ENCODE results near the gene CREB3L2. TPM values are rescaled to one million over a fixed set of nuclear protein-coding genes. Genes with fewer than 3 reads are reported as not detected.
"Not testable (repeated sequence)": the region's sequence is repeated elsewhere in the genome, so short reads cannot be mapped to it uniquely, and the experiment has no call there.

CREB3L2 gene, protein sequence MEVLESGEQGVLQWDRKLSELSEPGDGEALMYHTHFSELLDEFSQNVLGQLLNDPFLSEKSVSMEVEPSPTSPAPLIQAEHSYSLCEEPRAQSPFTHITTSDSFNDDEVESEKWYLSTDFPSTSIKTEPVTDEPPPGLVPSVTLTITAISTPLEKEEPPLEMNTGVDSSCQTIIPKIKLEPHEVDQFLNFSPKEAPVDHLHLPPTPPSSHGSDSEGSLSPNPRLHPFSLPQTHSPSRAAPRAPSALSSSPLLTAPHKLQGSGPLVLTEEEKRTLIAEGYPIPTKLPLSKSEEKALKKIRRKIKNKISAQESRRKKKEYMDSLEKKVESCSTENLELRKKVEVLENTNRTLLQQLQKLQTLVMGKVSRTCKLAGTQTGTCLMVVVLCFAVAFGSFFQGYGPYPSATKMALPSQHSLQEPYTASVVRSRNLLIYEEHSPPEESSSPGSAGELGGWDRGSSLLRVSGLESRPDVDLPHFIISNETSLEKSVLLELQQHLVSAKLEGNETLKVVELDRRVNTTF
- total RNA-seq (10 to 100 TPM; 37.0 to 75.1 (median 39.8) TPM), polyA plus RNA-seq (10.7 TPM)
- long read RNA-seq, donor 1, partial matches to known transcripts: 4 of 21 reads
- long read RNA-seq, donor 1, other reads (novel, unspliced or antisense): 15 of 21 reads
- long read RNA-seq, donor 2, partial matches to known transcripts: 0 of 5 reads
- long read RNA-seq, donor 2, other reads (novel, unspliced or antisense): 2 of 5 reads
- long read RNA-seq, donor 3, transcript CREB3L2-203 (4 exons, 1,105 nt): major isoform, 5 of 106 reads
- long read RNA-seq, donor 3, partial matches to known transcripts: 0 of 106 reads
- long read RNA-seq, donor 3, other reads (novel, unspliced or antisense): 99 of 106 reads
- long read RNA-seq, donor 4, partial matches to known transcripts: 0 of 6 reads
- long read RNA-seq, donor 4, other reads (novel, unspliced or antisense): 4 of 6 reads

DNA sequence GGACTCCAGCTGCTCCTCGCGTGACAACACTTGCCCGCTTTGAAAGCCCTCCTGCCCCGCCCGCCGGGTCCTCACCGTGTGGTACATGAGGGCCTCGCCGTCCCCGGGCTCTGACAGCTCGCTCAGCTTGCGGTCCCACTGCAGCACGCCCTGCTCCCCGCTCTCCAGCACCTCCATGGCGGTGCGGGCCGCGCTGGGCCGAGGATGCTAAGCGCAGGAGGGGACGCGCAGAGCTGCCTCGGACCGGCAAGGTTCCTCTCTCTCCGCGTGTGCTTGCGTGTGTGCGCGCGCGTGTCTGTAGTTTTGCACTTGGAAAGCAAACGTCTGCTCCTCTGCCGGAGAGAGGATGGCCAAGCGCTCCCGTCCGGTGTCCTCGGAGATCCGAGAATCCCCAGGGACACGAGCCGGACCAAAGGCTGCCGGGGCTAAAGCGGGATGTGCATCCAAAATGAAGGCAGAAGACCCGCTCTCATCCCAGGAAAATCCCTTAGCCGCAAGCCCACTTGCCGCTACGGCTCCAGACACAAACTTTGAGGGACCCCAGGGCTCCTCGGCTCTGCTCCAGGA, at the start of gene CREB3L2:
CREB3L2 (minus strand) TSS at position 558 of the 567 bp plus-strand sequence; CDS start at position 177, 381 bp downstream.
- DNase-seq: peak in 2 of 3 donors; percentile 85 to 86
- intact Hi-C loops (cut with DNase I): loop anchor here in 1 of 4 donors (10.0 kb wide), 1 partner anchor 347 kb away; no protein-coding TSS in a partner anchor
- H3K9me3 ChIP-seq (ENCODE audit: control insufficient read depth, low read length): no peaks in the 10 kb centered on the region
- peak within 1 kb of the TSS; percentile 90 for H3K27ac ChIP-seq (ENCODE audit: low read length)
- H3K4me1 ChIP-seq (ENCODE audit: control insufficient read depth, insufficient read depth, low read length): peaks cover 8% of the 10 kb centered on the region
- H3K4me3 ChIP-seq (ENCODE audit: low read length): peak within 1 kb of the TSS; percentile 64
- ATAC-seq: peak; percentile 66 to 73
- H3K27me3 ChIP-seq (ENCODE audit: control insufficient read depth, insufficient read depth): no peaks in the 10 kb centered on the region
- WGBS: under 1% methylated on average over 47 of the region's 47 CpGs

- Histone ChIP-seq H3K4me3 (ENCODE audit: low read length) (no peak overlapping the region), H3K27me3 (ENCODE audit: control insufficient read depth, insufficient read depth) (no peaks in the 10 kb centered on the region), H3K9me3 (ENCODE audit: control insufficient read depth, low read length) (no peaks in the 10 kb centered on the region), H3K4me1 (ENCODE audit: control insufficient read depth, insufficient read depth, low read length) (no peaks in the 10 kb centered on the region), H3K27ac (ENCODE audit: low read length) (no peak overlapping the region)
- WGBS: 99% methylated on average over 1 of the region's 1 CpG
- DNase-seq (no peak), ATAC-seq (no peak)
- intact Hi-C loops (cut with DNase I): no loop called here
These were observed 47.7 kb upstream of the CREB3L2 start for GRCh38 chr7:138049505-138050116.

- 85% methylated on average over 3 of the region's 3 CpGs for WGBS
- Histone ChIP-seq H3K9me3 (ENCODE audit: control insufficient read depth, low read length) (no peaks in the 10 kb centered on the region), H3K27me3 (ENCODE audit: control insufficient read depth, insufficient read depth) (no peaks in the 10 kb centered on the region), H3K27ac (ENCODE audit: low read length) (no peak overlapping the region), H3K4me1 (ENCODE audit: control insufficient read depth, insufficient read depth, low read length) (no peaks in the 10 kb centered on the region), H3K4me3 (ENCODE audit: low read length) (no peak overlapping the region)
- DNase-seq (no peak), ATAC-seq (no peak)
- intact Hi-C loops (cut with DNase I): no loop called here
These were observed 46.0 kb upstream of the CREB3L2 start for GRCh38 chr7:138047907-138048306.

DNA sequence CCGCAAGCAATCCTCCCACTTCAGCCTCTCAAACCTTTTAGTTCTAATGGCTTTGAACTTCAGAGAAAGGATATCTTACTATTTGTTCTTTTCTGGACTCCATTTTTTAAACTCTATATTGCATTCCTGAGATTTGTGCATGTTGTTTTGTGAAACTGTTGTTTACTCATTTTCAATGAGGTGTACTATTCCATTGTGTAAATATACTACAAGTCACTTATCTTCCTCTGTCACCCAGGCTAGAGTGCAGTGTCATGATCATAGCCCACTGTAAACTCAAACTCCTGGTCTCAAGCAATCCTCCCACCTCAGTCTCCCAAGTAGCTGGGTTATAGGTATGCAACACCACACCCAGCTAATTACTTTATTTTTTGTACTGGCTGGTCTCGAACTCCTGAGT, 43.0 kb upstream of the CREB3L2 start:
- Histone ChIP-seq H3K4me1 (ENCODE audit: control insufficient read depth, insufficient read depth, low read length) (no peaks in the 10 kb centered on the region), H3K9me3 (ENCODE audit: control insufficient read depth, low read length) (no peaks in the 10 kb centered on the region), H3K27ac (ENCODE audit: low read length) (no peak overlapping the region), H3K27me3 (ENCODE audit: control insufficient read depth, insufficient read depth) (no peaks in the 10 kb centered on the region), H3K4me3 (ENCODE audit: low read length) (no peak overlapping the region)
- DNase-seq: no peak
- ATAC-seq: no peak
- intact Hi-C loops (cut with DNase I): no loop called here
- WGBS: 98% methylated on average over 2 of the region's 2 CpGs

GRCh38 chr7:138040063-138040462, 38.2 kb upstream of the CREB3L2 start:
- WGBS: 40% methylated on average over 1 of the region's 1 CpG
- intact Hi-C loops (cut with DNase I): not testable (repeated sequence)

GRCh38 chr7:138036135-138036534, 34.2 kb upstream of the CREB3L2 start:
- 58% methylated on average over 2 of the region's 2 CpGs for WGBS
- no peak for DNase-seq
- Histone ChIP-seq H3K27me3 (ENCODE audit: control insufficient read depth, insufficient read depth) (no peaks in the 10 kb centered on the region), H3K4me3 (ENCODE audit: low read length) (no peak overlapping the region), H3K9me3 (ENCODE audit: control insufficient read depth, low read length) (no peaks in the 10 kb centered on the region), H3K4me1 (ENCODE audit: control insufficient read depth, insufficient read depth, low read length) (no peaks in the 10 kb centered on the region), H3K27ac (ENCODE audit: low read length) (no peak overlapping the region)
- no peak for ATAC-seq
- intact Hi-C loops (cut with DNase I): no loop called here

More at GRCh38 chr7:138040063-138040462, 38.2 kb upstream of the CREB3L2 start:
- not testable (repeated sequence) for H3K4me3 ChIP-seq (ENCODE audit: low read length); ATAC-seq; DNase-seq; H3K4me1 ChIP-seq (ENCODE audit: control insufficient read depth, insufficient read depth, low read length); H3K27ac ChIP-seq (ENCODE audit: low read length); H3K27me3 ChIP-seq (ENCODE audit: control insufficient read depth, insufficient read depth); H3K9me3 ChIP-seq (ENCODE audit: control insufficient read depth, low read length)

GRCh38 chr7:138033241-138033640, 31.4 kb upstream of the CREB3L2 start:
- WGBS: 83% methylated on average over 4 of the region's 4 CpGs
- no peak for ATAC-seq
- no peak overlapping the region for H3K27ac ChIP-seq (ENCODE audit: low read length)
- H3K4me3 ChIP-seq (ENCODE audit: low read length): no peak overlapping the region
- no peaks in the 10 kb centered on the region for H3K27me3 ChIP-seq (ENCODE audit: control insufficient read depth, insufficient read depth)
- intact Hi-C loops (cut with DNase I): no loop called here
- no peaks in the 10 kb centered on the region for H3K9me3 ChIP-seq (ENCODE audit: control insufficient read depth, low read length)
- DNase-seq: no peak
- no peaks in the 10 kb centered on the region for H3K4me1 ChIP-seq (ENCODE audit: control insufficient read depth, insufficient read depth, low read length)

GRCh38 chr7:138032770-138033169, 30.9 kb upstream of the CREB3L2 start:
- no peaks in the 10 kb centered on the region for H3K27me3 ChIP-seq (ENCODE audit: control insufficient read depth, insufficient read depth)
- DNase-seq: no peak
- H3K4me1 ChIP-seq (ENCODE audit: control insufficient read depth, insufficient read depth, low read length): no peaks in the 10 kb centered on the region
- no peak overlapping the region for H3K4me3 ChIP-seq (ENCODE audit: low read length)
- H3K9me3 ChIP-seq (ENCODE audit: control insufficient read depth, low read length): no peaks in the 10 kb centered on the region
- H3K27ac ChIP-seq (ENCODE audit: low read length): no peak overlapping the region
- ATAC-seq: no peak
- WGBS: 70% methylated on average over 3 of the region's 3 CpGs
- intact Hi-C loops (cut with DNase I): no loop called here

- no peaks in the 10 kb centered on the region for H3K4me1 ChIP-seq (ENCODE audit: control insufficient read depth, insufficient read depth, low read length)
- H3K27me3 ChIP-seq (ENCODE audit: control insufficient read depth, insufficient read depth): no peaks in the 10 kb centered on the region
- no peaks in the 10 kb centered on the region for H3K9me3 ChIP-seq (ENCODE audit: control insufficient read depth, low read length)
- no peak overlapping the region for H3K4me3 ChIP-seq (ENCODE audit: low read length)
- intact Hi-C loops (cut with DNase I): no loop called here
- no peak overlapping the region for H3K27ac ChIP-seq (ENCODE audit: low read length)
- DNase-seq (no peak), ATAC-seq (no peak)
These were observed 30.3 kb upstream of the CREB3L2 start for GRCh38 chr7:138032186-138032585.

DNA sequence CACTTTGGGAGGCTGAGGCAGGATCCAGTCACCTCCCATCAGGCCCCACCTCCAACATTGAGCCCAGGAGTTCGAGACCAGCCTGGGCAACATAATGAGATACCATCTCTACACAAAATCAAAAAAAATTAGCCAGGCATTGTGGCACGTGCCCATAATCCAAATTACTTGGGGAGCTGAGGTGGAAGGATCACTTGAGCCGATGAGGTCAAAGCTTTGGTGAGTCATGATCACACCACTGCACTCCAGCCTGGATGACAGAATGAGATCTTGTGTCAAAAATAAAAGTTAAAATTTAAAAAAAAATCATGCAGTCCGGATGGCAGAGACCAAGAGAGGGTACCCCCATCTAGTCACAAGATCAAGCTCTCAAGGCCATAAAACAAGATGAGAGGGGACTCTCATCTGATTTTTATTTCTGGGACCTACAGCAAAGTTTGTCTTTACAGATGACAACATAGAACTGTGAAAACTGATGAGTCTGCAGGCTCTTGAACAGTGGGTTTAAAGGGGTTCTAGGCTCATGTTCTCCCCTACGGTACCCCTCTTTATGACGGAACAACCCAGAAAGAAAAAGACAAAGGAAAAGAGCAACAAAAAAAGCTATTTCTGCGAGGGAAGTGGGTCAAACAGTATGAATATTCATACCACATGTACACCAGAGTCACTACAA, 28.9 kb upstream of the CREB3L2 start:
- H3K9me3 ChIP-seq (ENCODE audit: control insufficient read depth, low read length): no peaks in the 10 kb centered on the region
- H3K4me1 ChIP-seq (ENCODE audit: control insufficient read depth, insufficient read depth, low read length): no peaks in the 10 kb centered on the region
- intact Hi-C loops (cut with DNase I): no loop called here
- ATAC-seq (no peak), DNase-seq (no peak)
- no peak overlapping the region for H3K27ac ChIP-seq (ENCODE audit: low read length)
- no peak overlapping the region for H3K4me3 ChIP-seq (ENCODE audit: low read length)
- H3K27me3 ChIP-seq (ENCODE audit: control insufficient read depth, insufficient read depth): no peaks in the 10 kb centered on the region
- 87% methylated on average over 7 of the region's 7 CpGs for whole genome bisulfite sequencing
